ENCODE data around the gene HEMGN.

- TF ChIP-seq CTCF (conservative IDR thresholded peaks at IDR 0.05) (no peak), ZFX (IDR thresholded peaks at IDR 0.05) (no peak)
Observed at GRCh38 chr9:97924386-97924785, 13.6 kb downstream of the HEMGN start.
